Measurements from ENCODE around the gene RNF152. TPM values are rescaled to one million over a fixed set of nuclear protein-coding genes. Genes with fewer than 3 reads are reported as not detected.
"Not testable (repeated sequence)": the region's sequence is repeated elsewhere in the genome, so short reads cannot be mapped to it uniquely, and the experiment has no call there.

RNF152 gene
- total RNA-seq, 1 experiment from 2014 or later = 3.6 TPM

- H3K9me3 ChIP-seq (ENCODE audit: low read depth, low read length, poor library complexity, severe bottlenecking) = no peaks in the 10 kb centered on the region
- H3K36me3 ChIP-seq (ENCODE audit: insufficient read depth, low read length, poor library complexity, severe bottlenecking) = no peaks in the 10 kb centered on the region
- ChIA-PET POLR2A (ENCODE audit: low non-redundant PET) (no interaction called here), CTCF (no interaction called here)
- no peak overlapping the region for H3K4me3 ChIP-seq (ENCODE audit: low read depth, low read length, poor library complexity, severe bottlenecking)
- no peaks in the 10 kb centered on the region for H3K27me3 ChIP-seq (replicated peaks; ENCODE audit: insufficient read depth, low read depth, low read length, poor library complexity)
- DNase-seq (ENCODE audit: low spot score) = no peak
- BruUV-seq (replicated peaks) = no TSS peak
- intact Hi-C loops (cut with micrococcal nuclease; ENCODE audit: unreplicated experiment) = no loop called here
- H3K4me1 ChIP-seq (ENCODE audit: insufficient read depth, low read length, poor library complexity, severe bottlenecking) = no peaks in the 10 kb centered on the region
- no peak overlapping the region for H3K27ac ChIP-seq (ENCODE audit: low read depth, low read length, poor library complexity, severe bottlenecking)
- no peak for TF ChIP-seq EZH2 (IDR thresholded peaks at IDR 0.05; ENCODE audit: borderline replicate concordance, low read depth, low read length, poor library complexity, severe bottlenecking)
- no peak for TF ChIP-seq CTCF (conservative IDR thresholded peaks at IDR 0.05; ENCODE audit: low read depth, low read length)
Measured at GRCh38 chr18:61785588-61785987, 107.2 kb downstream of the RNF152 start.

- TF ChIP-seq EZH2 (IDR thresholded peaks at IDR 0.05; ENCODE audit: borderline replicate concordance, low read depth, low read length, poor library complexity, severe bottlenecking) = no peak
- CTCF ChIA-PET = no interaction called here
- no peaks in the 10 kb centered on the region for H3K4me1 ChIP-seq (ENCODE audit: insufficient read depth, low read length, poor library complexity, severe bottlenecking)
- H3K9me3 ChIP-seq (ENCODE audit: low read depth, low read length, poor library complexity, severe bottlenecking) = no peaks in the 10 kb centered on the region
- POLR2A ChIA-PET (ENCODE audit: low non-redundant PET) = no interaction called here
- DNase-seq (ENCODE audit: low spot score) = no peak
- no peak overlapping the region for H3K4me3 ChIP-seq (ENCODE audit: low read depth, low read length, poor library complexity, severe bottlenecking)
- intact Hi-C loops (cut with micrococcal nuclease; ENCODE audit: unreplicated experiment) = no loop called here
- H3K27ac ChIP-seq (ENCODE audit: low read depth, low read length, poor library complexity, severe bottlenecking) = no peak overlapping the region
- BruUV-seq (replicated peaks) = no TSS peak
- H3K27me3 ChIP-seq (replicated peaks; ENCODE audit: insufficient read depth, low read depth, low read length, poor library complexity) = no peaks in the 10 kb centered on the region
- H3K36me3 ChIP-seq (ENCODE audit: insufficient read depth, low read length, poor library complexity, severe bottlenecking) = no peaks in the 10 kb centered on the region
Measured at GRCh38 chr18:61784834-61785233, 108.0 kb downstream of the RNF152 start.

GRCh38 chr18:61782545-61782944 is 110.3 kb downstream of the RNF152 start:
- no peak overlapping the region for H3K4me3 ChIP-seq (ENCODE audit: low read depth, low read length, poor library complexity, severe bottlenecking)
- H3K9me3 ChIP-seq (ENCODE audit: low read depth, low read length, poor library complexity, severe bottlenecking) = no peaks in the 10 kb centered on the region
- H3K4me1 ChIP-seq (ENCODE audit: insufficient read depth, low read length, poor library complexity, severe bottlenecking) = no peaks in the 10 kb centered on the region
- H3K27me3 ChIP-seq (replicated peaks; ENCODE audit: insufficient read depth, low read depth, low read length, poor library complexity) = no peaks in the 10 kb centered on the region
- no peak for DNase-seq (ENCODE audit: low spot score)
- BruUV-seq (replicated peaks) = no TSS peak
- TF ChIP-seq CTCF (conservative IDR thresholded peaks at IDR 0.05; ENCODE audit: low read depth, low read length) (no peak), EZH2 (IDR thresholded peaks at IDR 0.05; ENCODE audit: borderline replicate concordance, low read depth, low read length, poor library complexity, severe bottlenecking) (no peak)
- CTCF ChIA-PET = no interaction called here
- intact Hi-C loops (cut with micrococcal nuclease; ENCODE audit: unreplicated experiment) = no loop called here
- POLR2A ChIA-PET (ENCODE audit: low non-redundant PET) = no interaction called here
- H3K36me3 ChIP-seq (ENCODE audit: insufficient read depth, low read length, poor library complexity, severe bottlenecking) = no peaks in the 10 kb centered on the region
- H3K27ac ChIP-seq (ENCODE audit: low read depth, low read length, poor library complexity, severe bottlenecking) = no peak overlapping the region

- BruUV-seq (replicated peaks); CTCF ChIA-PET: not testable (repeated sequence)
Measured at GRCh38 chr18:61776201-61776600, 116.6 kb downstream of the RNF152 start.

More at GRCh38 chr18:61776201-61776600, 116.6 kb downstream of the RNF152 start:
- H3K4me1 ChIP-seq (ENCODE audit: insufficient read depth, low read length, poor library complexity, severe bottlenecking); intact Hi-C loops (cut with micrococcal nuclease; ENCODE audit: unreplicated experiment); POLR2A ChIA-PET (ENCODE audit: low non-redundant PET); H3K36me3 ChIP-seq (ENCODE audit: insufficient read depth, low read length, poor library complexity, severe bottlenecking); H3K4me3 ChIP-seq (ENCODE audit: low read depth, low read length, poor library complexity, severe bottlenecking); H3K9me3 ChIP-seq (ENCODE audit: low read depth, low read length, poor library complexity, severe bottlenecking); DNase-seq (ENCODE audit: low spot score); H3K27me3 ChIP-seq (replicated peaks; ENCODE audit: insufficient read depth, low read depth, low read length, poor library complexity); H3K27ac ChIP-seq (ENCODE audit: low read depth, low read length, poor library complexity, severe bottlenecking): not testable (repeated sequence)
